HepG2 (cell line): ENCODE results near the gene SPRY1. TPM values are rescaled to one million over a fixed set of nuclear protein-coding genes. Genes with fewer than 3 reads are reported as not detected.

Source experiments
- BRD4 ChIP-seq: sonication (generic); formaldehyde crosslinking; IDR thresholded peaks from 2 replicates; pipeline ENCODE4 v1.4.0; 2020; ENCODE audit warnings: missing genetic modification reagents
- ELF1 ChIP-seq: sonication (generic); formaldehyde crosslinking; IDR thresholded peaks from 2 replicates; pipeline ENCODE4 v1.4.0; 2020; ENCODE audit warnings: missing genetic modification reagents
- ELF4 ChIP-seq: sonication (generic); formaldehyde crosslinking; IDR thresholded peaks from 2 replicates; pipeline ENCODE4 v1.5.0; 2020; ENCODE audit warnings: missing genetic modification reagents, mild to moderate bottlenecking, moderate library complexity, borderline replicate concordance
- GFI1 ChIP-seq: sonication (generic); formaldehyde crosslinking; IDR thresholded peaks from 2 replicates; pipeline ENCODE4 v1.5.0; 2020; ENCODE audit warnings: missing genetic modification reagents, mild to moderate bottlenecking, borderline replicate concordance
- NCOA2 ChIP-seq: sonication (generic); formaldehyde crosslinking; IDR thresholded peaks from 2 replicates; pipeline ENCODE4 v1.8.0; 2022; ENCODE audit warnings: inconsistent platforms
- NPAS2 ChIP-seq: sonication (generic); formaldehyde crosslinking; IDR thresholded peaks from 2 replicates; pipeline ENCODE4 v1.8.0; 2022; ENCODE audit warnings: mild to moderate bottlenecking, missing genetic modification reagents, borderline replicate concordance
- PHF20 ChIP-seq: sonication (generic); formaldehyde crosslinking; IDR thresholded peaks from 2 replicates; pipeline ENCODE4 v1.5.0; 2020; ENCODE audit warnings: mild to moderate bottlenecking, missing genetic modification reagents
- PITX1 ChIP-seq: sonication (generic); formaldehyde crosslinking; IDR thresholded peaks from 2 replicates; pipeline ENCODE4 v1.5.1; 2020; ENCODE audit warnings: mild to moderate bottlenecking, missing genetic modification reagents
- POLR2AphosphoS5 ChIP-seq: IDR thresholded peaks from 2 replicates; pipeline ENCODE4 v1.6.1; 2012; ENCODE audit warnings: low read depth, low read length
- RAD21 ChIP-seq: fragments of 450-650 bp; formaldehyde crosslinking; IDR thresholded peaks from 2 replicates; pipeline ENCODE4 v1.5.0; 2020; ENCODE audit warnings: mild to moderate bottlenecking
- RFXAP ChIP-seq: sonication (generic); formaldehyde crosslinking; IDR thresholded peaks from 2 replicates; pipeline ENCODE4 v1.4.0; 2020; ENCODE audit warnings: missing genetic modification reagents, borderline replicate concordance
- TBX2 ChIP-seq: sonication (generic); formaldehyde crosslinking; IDR thresholded peaks from 2 replicates; pipeline ENCODE4 v1.5.0; 2020; ENCODE audit warnings: missing genetic modification reagents, mild to moderate bottlenecking, borderline replicate concordance
- ZNF557 ChIP-seq: sonication (generic); formaldehyde crosslinking; IDR thresholded peaks from 2 replicates; pipeline ENCODE4 v1.4.0; 2020; ENCODE audit warnings: missing genetic modification reagents
- polyA plus RNA-seq, 8 experiments: library from polyadenylated mRNA; depleted of rRNA in 3 of 8; stranded (reverse) in 7 of 8; unstranded in 1 of 8; fragments of >200 nt; fragmentation: Illumina TruSeq in 4 of 8; extraction: Trizol in 4 of 8; gene quantifications; 2 replicates each; pipeline versions ENCODE4 v1.2.1 to v1.2.3, GENCODE V29; 2011 to 2016; ENCODE audit warnings: low read depth in 4 of 8, missing spikeins in 1 of 8, mixed read lengths in 1 of 8; ENCODE audit not compliant: insufficient read depth in 1 of 8
- total RNA-seq, 5 experiments: library from RNA; depleted of rRNA; stranded (reverse); fragments of >200 nt; fragmentation: Illumina TruSeq; extraction: Trizol; gene quantifications; 2 replicates each; pipeline ENCODE4 v1.2.3, GENCODE V29; 2016; ENCODE audit warnings: low read depth in 1 of 5
- TF ChIP-seq, protein P1 (sequence below): sonication (generic); formaldehyde crosslinking; IDR thresholded peaks from 2 replicates; pipeline ENCODE4 v1.4.0; 2020; ENCODE audit warnings: mild to moderate bottlenecking, missing genetic modification reagents, borderline replicate concordance
- TF ChIP-seq, protein P2 (sequence below): sonication (generic); formaldehyde crosslinking; IDR thresholded peaks from 2 replicates; pipeline ENCODE4 v1.4.0; 2020; ENCODE audit warnings: missing genetic modification reagents
- TF ChIP-seq, protein P3 (sequence below): sonication (generic); formaldehyde crosslinking; IDR thresholded peaks from 2 replicates; pipeline ENCODE4 v1.4.0; 2020; ENCODE audit warnings: missing genetic modification reagents
- TF ChIP-seq, protein P4 (sequence below): sonication (generic); formaldehyde crosslinking; IDR thresholded peaks from 2 replicates; pipeline ENCODE4 v1.4.0; 2020; ENCODE audit warnings: missing genetic modification reagents

The SPRY1 gene
- total and polyA plus RNA-seq, 2 of the 13 experiments (the other 11 are each of a cell fraction or from before 2014, with no cell fraction given): 24.7 to 33.4 TPM

- TF ChIP-seq NPAS2 (CRISPR knock-in tag) (no peak), GFI1 (CRISPR knock-in tag) (0 out of 2 replicates have a peak, but pooled peaks have one; percentile 36), ZNF557 (CRISPR knock-in tag) (0 out of 2 replicates have a peak, but pooled peaks have one; percentile 63), BRD4 (CRISPR knock-in tag) (peak; percentile 75; the same call in 1 of the 2 replicates), NCOA2 (CRISPR knock-in tag) (peak; percentile 35; the same call in 1 of the 2 replicates), TBX2 (CRISPR knock-in tag) (no peak), RFXAP (peak; percentile 81), POLR2AphosphoS5 (peak; percentile 95), RAD21 (CRISPR knock-in tag) (no peak; the same call in 1 of the 2 replicates), PHF20 (0 out of 2 replicates have a peak, but pooled peaks have one; percentile 22), ELF4 (CRISPR knock-in tag) (no peak), PITX1 (CRISPR knock-in tag) (no peak), ELF1 (CRISPR knock-in tag) (peak; percentile 56)
- TF ChIP-seq, protein P1, sequence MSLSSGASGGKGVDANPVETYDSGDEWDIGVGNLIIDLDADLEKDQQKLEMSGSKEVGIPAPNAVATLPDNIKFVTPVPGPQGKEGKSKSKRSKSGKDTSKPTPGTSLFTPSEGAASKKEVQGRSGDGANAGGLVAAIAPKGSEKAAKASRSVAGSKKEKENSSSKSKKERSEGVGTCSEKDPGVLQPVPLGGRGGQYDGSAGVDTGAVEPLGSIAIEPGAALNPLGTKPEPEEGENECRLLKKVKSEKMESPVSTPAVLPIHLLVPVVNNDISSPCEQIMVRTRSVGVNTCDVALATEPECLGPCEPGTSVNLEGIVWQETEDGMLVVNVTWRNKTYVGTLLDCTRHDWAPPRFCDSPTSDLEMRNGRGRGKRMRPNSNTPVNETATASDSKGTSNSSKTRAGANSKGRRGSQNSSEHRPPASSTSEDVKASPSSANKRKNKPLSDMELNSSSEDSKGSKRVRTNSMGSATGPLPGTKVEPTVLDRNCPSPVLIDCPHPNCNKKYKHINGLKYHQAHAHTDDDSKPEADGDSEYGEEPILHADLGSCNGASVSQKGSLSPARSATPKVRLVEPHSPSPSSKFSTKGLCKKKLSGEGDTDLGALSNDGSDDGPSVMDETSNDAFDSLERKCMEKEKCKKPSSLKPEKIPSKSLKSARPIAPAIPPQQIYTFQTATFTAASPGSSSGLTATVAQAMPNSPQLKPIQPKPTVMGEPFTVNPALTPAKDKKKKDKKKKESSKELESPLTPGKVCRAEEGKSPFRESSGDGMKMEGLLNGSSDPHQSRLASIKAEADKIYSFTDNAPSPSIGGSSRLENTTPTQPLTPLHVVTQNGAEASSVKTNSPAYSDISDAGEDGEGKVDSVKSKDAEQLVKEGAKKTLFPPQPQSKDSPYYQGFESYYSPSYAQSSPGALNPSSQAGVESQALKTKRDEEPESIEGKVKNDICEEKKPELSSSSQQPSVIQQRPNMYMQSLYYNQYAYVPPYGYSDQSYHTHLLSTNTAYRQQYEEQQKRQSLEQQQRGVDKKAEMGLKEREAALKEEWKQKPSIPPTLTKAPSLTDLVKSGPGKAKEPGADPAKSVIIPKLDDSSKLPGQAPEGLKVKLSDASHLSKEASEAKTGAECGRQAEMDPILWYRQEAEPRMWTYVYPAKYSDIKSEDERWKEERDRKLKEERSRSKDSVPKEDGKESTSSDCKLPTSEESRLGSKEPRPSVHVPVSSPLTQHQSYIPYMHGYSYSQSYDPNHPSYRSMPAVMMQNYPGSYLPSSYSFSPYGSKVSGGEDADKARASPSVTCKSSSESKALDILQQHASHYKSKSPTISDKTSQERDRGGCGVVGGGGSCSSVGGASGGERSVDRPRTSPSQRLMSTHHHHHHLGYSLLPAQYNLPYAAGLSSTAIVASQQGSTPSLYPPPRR (CRISPR knock-in tag): no peak; the same call in 1 of the 2 replicates
- TF ChIP-seq, protein P2, sequence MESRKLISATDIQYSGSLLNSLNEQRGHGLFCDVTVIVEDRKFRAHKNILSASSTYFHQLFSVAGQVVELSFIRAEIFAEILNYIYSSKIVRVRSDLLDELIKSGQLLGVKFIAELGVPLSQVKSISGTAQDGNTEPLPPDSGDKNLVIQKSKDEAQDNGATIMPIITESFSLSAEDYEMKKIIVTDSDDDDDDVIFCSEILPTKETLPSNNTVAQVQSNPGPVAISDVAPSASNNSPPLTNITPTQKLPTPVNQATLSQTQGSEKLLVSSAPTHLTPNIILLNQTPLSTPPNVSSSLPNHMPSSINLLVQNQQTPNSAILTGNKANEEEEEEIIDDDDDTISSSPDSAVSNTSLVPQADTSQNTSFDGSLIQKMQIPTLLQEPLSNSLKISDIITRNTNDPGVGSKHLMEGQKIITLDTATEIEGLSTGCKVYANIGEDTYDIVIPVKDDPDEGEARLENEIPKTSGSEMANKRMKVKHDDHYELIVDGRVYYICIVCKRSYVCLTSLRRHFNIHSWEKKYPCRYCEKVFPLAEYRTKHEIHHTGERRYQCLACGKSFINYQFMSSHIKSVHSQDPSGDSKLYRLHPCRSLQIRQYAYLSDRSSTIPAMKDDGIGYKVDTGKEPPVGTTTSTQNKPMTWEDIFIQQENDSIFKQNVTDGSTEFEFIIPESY (CRISPR knock-in tag): peak; percentile 44; the same call in 1 of the 2 replicates
- TF ChIP-seq, protein P3, sequence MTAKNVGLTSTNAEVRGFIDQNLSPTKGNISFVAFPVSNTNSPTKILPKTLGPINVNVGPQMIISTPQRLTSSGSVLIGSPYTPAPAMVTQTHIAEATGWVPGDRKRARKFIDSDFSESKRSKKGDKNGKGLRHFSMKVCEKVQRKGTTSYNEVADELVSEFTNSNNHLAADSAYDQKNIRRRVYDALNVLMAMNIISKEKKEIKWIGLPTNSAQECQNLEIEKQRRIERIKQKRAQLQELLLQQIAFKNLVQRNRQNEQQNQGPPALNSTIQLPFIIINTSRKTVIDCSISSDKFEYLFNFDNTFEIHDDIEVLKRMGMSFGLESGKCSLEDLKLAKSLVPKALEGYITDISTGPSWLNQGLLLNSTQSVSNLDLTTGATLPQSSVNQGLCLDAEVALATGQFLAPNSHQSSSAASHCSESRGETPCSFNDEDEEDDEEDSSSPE: no peak; the same call in 1 of the 2 replicates
- TF ChIP-seq, protein P4, sequence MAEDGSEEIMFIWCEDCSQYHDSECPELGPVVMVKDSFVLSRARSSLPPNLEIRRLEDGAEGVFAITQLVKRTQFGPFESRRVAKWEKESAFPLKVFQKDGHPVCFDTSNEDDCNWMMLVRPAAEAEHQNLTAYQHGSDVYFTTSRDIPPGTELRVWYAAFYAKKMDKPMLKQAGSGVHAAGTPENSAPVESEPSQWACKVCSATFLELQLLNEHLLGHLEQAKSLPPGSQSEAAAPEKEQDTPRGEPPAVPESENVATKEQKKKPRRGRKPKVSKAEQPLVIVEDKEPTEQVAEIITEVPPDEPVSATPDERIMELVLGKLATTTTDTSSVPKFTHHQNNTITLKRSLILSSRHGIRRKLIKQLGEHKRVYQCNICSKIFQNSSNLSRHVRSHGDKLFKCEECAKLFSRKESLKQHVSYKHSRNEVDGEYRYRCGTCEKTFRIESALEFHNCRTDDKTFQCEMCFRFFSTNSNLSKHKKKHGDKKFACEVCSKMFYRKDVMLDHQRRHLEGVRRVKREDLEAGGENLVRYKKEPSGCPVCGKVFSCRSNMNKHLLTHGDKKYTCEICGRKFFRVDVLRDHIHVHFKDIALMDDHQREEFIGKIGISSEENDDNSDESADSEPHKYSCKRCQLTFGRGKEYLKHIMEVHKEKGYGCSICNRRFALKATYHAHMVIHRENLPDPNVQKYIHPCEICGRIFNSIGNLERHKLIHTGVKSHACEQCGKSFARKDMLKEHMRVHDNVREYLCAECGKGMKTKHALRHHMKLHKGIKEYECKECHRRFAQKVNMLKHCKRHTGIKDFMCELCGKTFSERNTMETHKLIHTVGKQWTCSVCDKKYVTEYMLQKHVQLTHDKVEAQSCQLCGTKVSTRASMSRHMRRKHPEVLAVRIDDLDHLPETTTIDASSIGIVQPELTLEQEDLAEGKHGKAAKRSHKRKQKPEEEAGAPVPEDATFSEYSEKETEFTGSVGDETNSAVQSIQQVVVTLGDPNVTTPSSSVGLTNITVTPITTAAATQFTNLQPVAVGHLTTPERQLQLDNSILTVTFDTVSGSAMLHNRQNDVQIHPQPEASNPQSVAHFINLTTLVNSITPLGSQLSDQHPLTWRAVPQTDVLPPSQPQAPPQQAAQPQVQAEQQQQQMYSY: peak; percentile 99
These were observed at the start of gene SPRY1 (continued) for GRCh38 chr4:123396307-123397143.
